Brain pericyte (primary cell): Measurements from ENCODE around the gene LRBA.

Experiments
- DNase-seq: peaks from one replicate; pipeline ENCODE4 v3.0.0-alpha.2; 2012; ENCODE audit warnings: low read depth, low spot score

Gene LRBA

DNA sequence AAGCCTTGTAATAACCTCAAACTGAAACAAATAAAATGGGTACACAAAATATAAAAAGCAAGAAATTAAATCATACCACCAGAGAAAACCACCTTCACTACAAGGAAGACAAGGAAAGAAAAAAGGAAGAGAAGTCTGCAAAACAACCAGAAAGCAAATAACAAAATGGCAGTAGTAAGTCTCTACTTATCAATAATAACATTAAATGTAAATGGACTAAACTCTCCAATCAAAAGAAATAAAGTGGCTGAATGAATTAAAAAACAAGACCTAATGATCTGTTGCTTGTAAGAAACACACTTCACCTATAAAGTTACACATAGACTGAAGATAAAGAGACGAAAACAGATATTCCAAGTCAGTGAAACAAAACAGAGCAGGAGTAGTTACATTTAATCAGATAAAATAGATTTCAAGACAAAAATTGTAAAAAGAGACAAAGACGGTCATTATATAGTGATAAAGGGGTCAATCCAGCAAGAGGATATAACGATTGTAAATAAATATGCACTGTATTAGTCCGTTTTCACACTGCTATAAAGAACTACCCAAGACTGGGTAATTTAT is 289.0 kb downstream of the LRBA start:
- no peak for DNase-seq

DNA sequence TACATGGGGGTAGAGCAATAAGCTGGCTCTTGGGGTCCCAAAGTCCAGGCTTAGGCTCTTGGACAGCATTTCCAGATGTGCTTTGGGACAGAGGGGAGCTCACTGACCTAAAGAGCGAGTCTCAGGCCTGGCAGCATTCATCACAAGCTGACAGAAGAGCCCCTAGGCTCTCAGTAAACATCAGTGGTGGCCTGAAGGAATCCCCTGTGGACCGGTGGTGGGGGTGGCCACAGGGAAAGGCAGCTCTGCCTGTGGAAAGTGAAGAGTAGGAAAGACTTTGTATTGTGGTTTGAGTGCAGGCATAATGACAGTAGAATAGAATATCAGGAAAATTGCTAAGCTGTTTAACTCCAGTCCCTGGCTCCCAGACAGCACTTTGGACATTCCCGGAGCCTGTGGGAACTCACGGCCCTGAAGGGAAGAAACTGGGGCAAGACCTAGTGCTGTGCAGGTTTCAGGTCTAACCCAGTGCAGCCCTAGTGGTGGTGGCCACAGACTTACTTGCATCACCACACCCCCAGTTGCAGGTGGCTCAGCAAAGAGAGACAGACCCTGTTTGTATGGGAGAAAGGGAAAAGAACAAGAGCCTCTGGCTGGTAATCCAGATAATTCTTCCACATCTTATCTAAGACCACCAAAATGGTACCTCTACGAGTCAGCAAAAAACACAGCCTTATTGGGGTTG is 291.2 kb downstream of the LRBA start:
- DNase-seq = no peak

DNA sequence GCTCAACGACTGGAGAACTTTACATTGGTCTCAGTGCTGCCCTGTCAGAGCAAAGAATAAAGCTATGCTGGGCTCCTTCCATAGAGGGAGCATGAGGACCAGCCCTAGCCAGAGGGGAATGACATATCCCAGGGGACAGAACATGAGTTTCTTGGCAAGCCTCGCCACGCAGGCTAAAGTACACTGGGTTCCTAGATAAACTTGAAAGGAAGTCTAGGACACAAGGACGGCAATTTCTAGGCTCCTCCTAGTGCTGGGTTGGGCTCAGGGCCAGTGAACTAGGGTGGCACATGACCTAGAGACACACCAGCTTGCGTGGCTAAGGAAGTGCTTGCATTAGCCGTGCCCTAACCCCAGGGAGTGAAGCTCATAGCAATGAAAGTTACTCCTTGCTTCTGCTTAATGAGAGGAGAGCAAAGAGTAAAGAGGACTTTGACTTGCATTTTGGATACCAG is 292.1 kb downstream of the LRBA start:
- peak; percentile 38 for DNase-seq

DNA sequence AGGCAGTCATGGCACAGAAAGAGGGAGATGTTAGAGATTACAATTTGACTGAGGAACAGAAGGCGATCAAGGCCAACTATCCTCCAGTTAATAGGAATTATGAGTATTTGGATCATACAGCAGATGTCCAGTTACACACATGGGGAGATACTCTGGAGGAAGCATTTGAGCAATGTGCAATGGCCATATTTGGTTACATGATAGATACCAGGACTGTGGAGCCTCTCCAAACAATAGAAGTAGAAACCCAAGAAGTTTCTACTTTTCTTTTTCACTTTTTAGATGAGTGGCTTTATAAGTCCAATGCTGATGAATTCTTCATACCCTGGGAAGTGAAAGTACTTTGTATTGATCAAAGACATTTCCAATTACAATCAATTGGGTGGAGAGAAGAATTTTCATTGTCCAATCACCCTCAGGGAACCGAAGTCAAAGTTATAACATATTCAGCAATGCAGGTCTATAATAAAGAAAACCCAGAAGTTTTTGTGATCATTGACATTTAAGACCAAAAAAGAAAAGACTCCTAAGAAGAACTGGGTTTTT is 294.0 kb downstream of the LRBA start:
- DNase-seq = no peak

DNA sequence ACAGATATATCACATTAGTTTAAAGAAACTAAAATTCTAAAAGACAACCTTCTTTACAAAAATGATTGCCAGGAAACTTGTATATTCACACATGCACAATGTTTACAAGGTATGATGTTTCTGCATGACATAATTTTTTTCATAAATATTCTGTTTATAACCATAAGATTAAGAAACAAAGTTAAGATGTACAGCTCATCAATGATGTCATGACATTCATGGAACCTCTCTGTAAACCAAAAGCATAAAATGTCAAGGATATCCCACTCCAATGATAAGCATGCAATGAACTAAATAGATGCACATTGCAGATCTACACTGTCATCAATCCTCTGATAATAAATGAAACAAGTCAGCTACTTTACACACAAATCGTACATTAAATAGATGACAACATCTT is 297.1 kb downstream of the LRBA start:
- no peak for DNase-seq

DNA sequence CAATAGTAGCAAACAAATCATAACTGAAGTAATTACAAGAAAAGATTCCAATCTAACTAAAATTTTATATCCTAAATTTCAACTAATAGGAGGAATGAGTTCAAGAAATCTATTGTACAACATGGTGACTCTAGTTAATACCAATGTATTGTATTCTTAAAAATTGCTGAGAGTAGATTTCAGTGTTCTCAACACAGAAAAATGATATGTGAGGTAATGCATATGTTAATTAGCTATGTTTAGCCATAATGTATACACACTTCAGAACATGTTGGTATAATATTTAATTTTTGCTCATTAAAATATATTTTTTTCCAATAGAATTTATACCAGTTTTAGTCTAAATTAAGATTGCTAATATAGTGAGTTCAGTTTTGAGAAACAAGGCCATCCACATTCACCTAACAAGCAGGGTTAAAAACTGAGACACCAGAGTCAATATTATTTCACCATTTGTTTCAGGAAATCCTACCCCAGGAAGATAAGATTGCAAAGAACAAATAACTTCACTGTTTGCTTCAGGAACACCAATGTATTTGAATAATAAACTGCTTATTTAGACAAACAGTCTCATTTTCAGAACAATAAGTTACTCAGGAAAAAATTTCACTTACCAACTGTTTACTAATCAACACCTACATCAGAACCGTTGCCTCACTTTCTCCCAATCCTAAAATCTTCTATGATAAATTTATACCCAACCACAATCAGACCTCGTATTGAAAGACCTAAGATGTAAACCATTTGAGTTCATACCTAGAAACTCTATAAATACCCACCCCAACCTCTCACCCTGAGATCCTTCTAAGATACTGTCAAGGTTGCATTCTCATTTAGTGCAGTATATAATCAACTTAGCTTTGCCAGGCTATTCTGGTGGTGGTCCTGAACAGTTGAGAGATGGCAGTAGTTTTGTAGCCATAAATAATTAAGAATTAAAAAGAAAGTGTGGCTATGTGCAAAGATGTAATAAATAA is 300.3 kb downstream of the LRBA start:
- DNase-seq = no peak

DNA sequence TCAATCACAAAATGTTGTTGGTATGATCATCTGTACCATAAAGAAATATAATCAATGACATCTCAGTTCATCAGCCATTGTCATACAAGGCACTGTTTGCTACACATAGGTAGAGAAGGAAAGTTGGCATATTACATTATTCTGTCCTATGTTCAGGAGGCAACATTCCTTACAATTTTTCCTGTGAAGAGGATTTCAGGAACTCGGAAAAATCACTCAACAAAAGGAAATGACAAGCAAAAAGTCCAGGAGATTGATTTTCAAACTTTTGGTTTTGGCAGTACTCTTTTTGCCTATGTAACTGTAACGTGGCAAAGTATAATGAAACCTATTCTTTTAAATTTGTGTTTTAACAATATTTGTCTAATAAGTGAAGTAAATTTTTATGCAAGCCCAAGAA is 301.8 kb downstream of the LRBA start:
- DNase-seq = no peak

DNA sequence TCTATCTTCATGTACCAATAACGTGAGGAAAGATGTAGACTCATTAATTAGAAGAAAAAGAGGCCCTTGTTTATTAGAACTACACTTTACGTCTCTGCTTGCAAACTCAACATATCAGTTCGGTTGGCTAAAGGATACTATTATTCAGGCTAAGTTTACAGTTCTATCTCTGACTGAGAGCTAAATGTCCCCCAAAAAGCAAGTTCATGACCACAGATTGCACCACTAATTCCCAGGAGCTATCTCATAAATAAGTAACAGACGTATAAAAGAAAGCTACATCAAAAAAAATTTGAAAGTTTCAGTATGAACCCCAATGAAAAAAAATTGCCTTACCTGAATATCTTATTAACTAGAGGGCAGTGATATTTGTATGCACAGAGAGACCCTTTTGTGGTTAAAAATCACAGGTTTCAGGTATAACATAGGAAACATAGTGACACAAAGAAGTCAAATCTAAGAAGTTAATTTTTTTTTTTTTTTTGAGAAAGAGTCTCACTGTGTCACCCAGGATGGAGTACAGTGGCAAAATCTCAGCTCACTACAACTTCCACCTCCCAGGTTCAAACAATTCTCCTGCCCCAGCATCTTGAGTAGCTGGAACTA is 304.2 kb downstream of the LRBA start:
- no peak for DNase-seq

DNA sequence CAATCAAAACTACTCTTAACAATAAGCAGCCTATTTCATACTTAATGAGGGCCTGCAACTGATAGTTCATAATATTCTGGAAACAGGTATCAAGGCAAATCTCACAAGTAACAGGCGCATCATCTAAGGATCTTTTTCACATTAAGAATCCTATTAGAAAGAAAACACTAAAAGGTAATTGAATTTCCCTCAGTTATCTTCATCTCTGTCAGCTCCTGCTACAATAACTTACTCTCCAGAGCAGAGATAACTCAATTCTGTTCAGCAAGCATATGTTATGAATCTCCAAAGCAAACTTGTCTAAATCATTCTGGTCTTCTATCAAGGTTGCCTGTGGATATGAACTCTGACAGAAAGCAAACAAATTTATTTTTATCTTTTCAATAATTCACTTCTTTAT is 307.1 kb downstream of the LRBA start:
- no peak for DNase-seq

DNA sequence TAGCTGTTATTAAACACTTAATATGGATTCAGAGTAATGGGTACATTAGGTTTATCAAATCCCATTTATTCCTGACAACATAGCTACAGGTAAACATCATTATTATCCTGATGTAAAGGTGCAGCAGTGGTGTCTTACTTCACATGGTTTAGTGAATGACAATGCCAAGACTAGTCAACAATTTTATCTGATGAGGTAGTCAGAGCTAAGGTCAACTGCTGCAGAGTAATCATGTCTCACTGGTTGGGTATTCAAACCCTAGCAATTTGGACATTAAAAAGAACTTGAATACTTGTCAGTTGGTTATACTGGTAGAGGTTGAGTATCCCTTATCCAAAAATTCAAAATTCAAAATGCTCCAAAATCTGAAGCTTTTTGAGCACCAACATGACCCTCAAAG is 315.5 kb downstream of the LRBA start:
- no peak for DNase-seq

DNA sequence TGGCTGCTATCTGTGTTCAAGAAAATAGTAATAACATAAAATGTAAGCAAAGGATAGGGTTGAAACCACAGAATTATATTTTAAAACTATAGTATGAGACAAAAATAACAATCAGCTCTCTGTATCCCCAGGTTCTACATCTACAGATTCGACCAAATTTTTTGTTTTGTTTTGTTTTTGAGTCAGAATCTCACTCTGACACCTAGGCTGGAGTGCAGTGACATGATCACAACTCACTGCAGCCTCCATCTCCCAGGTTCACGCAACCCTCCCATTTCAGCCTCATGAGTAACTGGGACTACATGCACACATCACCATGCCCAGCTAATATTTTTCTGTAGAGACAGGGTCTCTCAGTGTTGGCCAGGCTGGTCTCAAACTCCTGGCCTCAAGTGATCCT is 319.9 kb downstream of the LRBA start:
- DNase-seq = no peak

DNA sequence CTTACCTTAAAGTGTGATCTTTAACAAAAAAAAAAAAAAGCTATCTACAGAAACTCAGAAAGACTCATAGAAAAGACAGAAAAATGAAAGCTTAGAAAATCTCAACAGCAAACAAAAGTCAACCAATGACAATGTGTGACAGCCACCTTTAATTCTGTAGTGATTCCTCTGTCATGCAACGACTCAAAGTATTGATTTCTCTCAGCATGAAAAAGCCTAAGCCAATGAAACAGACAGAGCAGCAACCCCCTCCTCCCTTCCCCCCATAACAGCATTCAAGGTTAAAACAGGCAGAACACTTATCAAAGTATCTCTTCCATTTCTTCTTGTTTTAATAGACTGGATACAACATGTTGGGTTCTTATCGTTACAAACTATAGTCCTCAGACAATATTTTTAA is 320.6 kb downstream of the LRBA start:
- DNase-seq = no peak

DNA sequence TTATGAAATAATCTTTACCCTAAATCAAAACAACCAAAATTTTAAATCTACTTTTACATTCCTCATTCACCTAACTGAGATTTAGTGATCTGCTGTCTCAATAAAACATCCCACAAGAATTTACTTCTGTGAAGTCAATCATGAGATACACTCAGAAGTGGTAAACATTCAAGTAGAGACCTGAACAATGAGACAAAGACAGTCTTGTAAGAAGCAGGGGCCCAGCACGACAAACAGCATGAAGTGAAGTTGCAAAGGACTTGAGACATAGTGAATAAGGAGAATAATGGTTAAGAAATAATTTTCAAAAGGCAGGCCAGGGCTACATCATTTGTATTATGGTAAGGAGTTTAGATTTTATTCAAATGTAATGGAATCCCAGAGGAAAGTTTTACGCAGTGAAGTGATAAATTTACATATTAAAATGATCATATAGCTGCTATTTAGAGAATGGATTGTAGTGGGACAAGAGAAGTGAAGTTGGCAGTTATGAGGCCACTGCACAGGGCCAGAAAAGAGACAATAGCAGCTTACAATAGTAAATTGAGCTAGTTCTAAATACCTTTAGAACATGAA is 331.2 kb downstream of the LRBA start:
- no peak for DNase-seq

DNA sequence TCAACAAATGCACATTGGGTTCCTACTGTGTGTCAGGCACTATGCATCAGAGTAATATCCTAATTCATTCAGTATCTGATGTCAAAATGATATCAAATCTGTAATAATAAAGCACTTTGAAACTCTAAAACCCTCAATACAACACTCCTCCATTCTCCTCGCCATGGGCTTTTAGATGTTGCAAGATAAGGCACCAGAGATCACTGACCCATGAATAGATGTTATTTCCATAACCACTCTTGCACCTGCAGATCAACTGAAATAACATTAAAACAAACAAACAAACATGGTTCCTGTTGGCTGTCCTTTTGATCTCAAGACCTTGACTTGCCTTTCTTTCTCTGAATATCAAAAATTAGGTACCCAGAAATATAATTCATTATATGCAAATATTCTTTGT is 333.0 kb downstream of the LRBA start:
- no peak for DNase-seq

DNA sequence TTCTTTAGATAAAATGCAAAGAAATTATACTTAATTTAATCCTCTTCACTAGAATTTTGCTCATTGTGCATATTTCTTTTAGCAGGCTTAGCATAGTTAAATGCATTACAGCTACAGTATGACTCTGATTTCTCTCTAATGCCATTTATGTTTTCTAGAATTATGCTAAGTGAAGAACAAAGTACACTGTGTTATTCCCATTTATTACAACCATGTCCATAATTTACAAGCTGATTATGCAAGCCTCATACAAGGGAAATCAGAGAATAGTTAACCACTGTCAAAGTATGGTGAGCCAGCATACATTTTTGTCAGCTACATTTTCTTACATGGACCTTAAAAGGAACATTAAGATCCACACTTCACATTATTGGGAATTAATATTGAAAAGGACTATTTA is 334.0 kb downstream of the LRBA start:
- DNase-seq = no peak

DNA sequence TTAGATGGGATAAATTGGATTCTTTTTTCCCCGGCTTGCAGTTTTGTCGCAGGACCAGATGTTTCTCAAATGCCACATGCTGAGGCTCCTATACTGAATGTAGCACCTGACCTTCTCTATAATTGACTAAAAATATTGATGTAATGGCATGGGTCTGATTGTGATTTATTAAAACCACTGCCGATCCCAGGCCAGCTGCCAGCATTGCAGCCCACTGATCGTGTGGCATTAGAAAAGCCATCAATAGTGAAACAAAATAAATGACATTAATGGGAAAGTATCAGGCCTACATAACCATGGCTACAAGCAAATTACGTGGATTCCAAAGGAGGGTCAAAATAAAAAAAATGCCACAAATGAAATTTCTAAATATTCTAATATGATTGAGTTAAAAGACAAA is 334.4 kb downstream of the LRBA start:
- DNase-seq = no peak

DNA sequence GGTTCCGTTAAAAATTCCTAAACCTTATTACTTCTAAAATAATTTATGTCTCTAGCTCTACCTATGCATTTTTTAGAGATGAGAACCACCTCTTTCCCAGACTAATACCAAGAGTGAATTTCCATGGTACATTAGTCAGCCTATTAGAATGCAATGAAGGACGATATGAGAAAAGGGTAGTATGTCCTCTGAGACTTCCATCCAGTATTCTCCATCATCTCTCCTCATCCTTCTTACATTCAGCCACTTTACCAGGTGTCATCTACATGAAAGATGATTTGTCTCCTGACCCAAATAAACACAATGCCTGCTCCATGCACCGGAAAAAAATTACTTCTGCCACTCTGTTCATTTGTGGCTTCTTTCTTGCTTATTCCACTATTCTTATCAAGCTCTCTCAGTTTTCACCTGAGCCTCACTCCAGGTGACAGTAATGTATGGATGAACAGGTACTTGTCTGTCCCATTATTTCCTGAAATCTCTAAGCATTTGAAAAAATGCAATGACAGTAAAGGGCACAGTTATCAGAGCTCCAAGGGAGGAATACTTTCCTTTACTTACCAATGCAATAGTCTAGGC is 335.2 kb downstream of the LRBA start:
- no peak for DNase-seq

DNA sequence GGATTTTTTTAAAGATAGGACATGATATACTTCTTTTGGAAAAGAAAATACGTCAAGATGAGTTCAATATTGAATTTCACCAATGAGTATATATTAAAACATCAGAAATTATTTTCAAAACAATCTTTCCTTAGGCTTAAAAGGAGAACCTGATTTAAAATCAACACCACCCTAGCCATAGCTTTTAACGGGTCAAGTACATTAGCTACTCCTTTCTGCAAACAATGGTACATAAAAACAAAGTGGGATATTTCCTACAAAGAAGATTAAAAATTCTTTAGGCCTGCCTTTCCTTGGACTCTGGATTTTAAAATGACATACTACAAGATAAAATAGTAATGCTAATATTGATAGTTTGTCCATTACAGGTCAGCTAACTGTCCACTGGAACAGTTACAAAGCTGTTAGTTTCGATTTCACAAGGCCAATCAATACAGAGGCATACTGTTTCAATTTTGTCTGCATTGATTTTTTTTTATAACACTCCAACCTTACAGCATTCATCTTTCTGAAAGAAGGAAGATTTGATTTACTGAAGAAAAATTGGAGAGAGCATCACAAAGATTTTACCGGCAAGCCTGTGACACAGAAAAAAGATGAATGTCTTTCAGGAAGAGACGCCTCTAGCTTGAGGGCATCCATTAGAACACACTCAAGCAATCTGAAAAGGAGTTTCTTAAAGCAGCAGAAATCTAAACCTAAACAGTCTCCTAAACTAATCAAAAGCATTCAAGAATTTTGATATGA is 335.9 kb downstream of the LRBA start:
- DNase-seq = no peak

DNA sequence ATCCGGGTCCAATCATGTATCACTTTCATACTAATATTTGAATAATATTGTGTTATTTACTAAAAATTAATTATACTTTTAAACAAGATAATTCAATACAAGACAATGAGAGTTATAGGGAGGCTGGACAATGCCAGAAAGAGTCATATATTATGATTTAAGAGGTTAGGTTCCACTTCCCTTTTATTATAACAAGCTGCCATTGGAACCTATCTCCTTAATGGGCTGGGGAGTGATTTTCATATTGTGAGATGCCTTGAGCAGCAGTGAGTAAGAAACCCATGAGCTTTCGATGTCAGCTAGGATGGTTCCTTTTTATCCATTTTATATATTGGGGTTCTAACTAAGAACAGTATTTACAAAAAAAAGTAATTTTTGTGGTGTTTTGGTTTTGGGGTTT is 341.3 kb downstream of the LRBA start:
- DNase-seq = no peak

DNA sequence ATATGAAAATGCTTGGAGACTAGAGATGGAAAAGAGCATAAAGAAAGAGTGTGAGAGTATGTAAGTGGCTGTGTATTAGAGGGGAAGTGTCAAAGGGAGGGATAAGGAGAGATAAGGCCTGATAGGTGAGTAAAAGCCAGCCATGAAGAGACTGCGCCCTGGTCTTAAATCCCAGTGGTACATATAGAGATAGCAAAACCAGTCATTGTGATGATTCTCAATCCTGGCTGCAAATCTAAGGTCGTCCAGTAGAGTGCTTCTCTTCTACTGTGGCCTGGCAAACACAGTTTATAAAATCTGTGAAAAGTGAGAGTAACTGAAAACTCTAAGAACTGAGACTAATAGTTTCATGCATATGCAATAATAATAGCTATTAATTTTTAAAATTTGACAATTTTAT is 346.3 kb downstream of the LRBA start:
- no peak for DNase-seq

DNA sequence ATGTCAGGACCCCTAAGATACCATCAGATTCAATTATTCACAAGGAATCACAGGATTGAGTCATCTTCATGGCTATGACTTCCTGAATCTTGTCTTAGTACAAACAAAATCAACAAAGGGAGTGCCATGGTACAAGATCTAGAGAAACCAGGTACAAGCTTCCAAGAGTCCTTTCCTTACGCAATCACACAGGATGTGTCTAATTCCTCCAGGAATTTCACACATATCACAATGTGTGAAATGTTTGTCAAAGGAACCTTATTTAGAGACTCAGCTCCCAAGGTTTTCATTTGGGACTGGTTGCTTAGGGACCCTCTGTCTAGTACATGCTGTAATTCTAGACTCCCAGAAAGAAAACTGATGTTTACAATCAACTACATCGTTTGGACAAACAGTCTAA is 350.1 kb downstream of the LRBA start:
- no peak for DNase-seq
